GM18499 (cell line): ENCODE measurements around the gene PTPRT.

Experiments
- ATAC-seq: cut with Tn5 transposase; IDR thresholded peaks from one replicate; pipeline ENCODE4 v1.9.1; 2021; ENCODE audit warnings: moderate number of reproducible peaks; ENCODE audit not compliant: insufficient read depth, unreplicated experiment

PTPRT gene

DNA sequence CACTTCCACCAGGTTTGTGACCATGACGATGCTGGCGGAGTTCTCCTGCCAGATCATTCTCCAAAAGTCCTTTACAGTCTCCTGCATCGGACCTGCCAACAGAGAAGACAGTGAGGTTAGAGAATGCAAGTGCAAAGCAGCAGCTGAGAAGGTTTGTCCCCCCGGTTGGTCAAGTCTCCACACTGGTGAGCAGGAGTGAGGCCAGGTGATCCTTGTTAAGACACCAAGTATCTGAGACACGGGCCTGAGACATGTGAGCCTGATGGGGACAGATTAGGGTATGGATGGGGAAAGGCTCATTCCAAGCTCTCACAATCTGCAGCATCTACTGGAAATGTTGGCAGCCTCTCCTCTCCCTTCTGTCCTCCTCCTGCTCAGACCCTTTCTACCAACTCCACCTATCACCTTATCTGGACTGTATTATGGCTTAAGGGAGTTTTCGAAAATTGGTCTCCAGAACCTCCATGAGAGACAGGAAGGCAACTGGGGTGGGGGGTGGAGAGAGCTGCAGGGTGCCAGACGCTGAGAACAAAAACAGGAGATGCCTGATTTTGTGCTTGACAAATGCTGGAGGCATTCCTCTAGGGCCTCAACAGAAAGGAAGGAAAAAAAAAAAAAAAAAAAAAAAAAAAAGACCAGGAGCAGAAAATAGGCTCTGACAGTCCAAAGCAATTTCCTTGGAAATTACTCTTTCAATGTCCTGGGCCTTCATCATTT lies 1071.1 kb downstream of the PTPRT start:
- no peak for ATAC-seq

DNA sequence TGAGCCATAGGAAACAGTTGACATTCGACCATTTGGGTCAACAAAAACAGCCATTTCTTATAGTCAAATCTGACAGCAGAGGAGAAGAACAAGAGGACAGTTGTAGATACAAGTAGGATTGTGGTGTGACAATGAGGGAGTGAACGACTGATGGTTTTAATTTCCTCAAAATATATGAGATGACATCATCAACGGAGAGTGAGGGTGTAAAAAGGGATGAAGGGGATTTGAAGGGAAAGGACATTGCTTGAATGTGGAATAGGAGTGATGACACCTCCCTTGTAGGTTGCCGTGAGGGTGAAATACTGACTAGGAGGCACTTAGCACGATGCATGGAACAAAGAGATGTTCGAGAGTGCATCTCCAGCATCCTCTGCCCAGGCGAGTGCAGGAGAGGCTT lies 1071.7 kb downstream of the PTPRT start:
- ATAC-seq: no peak

DNA sequence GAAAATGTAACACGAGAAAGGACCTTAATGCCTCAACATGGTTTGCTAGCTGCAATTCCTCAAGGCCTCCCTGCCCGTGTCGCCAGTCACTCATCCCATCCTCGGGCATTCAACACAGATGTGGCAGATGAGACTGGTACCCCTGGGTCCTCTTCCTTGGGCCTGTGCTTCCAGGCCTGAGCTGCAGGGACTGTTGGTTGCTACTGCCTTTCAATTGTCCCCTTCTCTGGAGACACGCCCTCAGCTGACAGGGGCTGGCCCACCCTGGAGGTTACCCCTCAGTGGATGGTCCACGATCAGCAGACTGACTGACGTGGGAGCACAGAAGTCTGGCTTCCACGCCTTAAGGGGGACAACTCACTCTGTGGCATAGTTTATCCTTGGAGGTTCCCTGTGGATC lies 1076.5 kb downstream of the PTPRT start:
- ATAC-seq: no peak

DNA sequence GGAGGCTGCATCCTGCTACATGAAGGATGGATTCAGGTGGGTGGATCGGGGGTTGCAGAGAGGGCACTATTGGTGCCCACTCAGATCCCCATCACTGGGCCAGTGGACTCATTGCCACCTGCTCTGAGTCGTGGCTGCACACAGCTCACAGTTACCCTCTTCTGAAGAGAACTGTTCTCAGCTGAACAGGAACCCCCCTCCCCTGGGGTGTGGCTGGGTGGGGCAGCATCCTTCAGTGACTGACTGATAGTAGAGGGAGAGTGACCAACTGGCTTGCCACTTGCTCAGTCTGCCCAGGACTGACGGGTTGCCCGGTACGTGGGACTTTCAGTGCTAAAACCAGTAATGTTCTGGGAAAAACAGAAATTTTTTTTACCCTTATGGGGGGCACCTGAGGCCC lies 1077.5 kb downstream of the PTPRT start:
- ATAC-seq: no peak

- no peak for ATAC-seq
These were observed 1078.4 kb downstream of the PTPRT start for GRCh38 chr20:42111349-42111748.

- ATAC-seq: no peak
These were observed 1079.4 kb downstream of the PTPRT start for GRCh38 chr20:42110301-42110700.

DNA sequence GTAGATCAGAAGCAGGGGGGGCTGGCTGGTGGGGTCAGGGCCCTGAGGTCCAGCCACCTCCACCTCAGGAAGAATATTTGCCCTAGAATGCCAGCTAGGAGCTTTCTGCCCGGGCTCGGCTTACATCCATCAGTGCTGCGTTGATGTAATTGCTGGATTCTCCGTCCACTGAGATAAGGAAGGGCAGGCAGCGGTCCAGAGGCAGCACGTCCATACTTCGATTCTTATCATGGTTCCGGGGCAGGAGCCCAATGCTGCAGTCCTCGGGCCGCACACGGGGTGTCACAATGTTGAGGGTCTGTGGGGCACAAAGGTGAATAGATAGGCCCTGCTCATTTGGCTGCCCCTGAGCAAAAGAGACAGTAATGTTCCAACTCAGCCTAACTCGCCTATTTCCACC lies 1087.7 kb downstream of the PTPRT start:
- ATAC-seq: no peak

DNA sequence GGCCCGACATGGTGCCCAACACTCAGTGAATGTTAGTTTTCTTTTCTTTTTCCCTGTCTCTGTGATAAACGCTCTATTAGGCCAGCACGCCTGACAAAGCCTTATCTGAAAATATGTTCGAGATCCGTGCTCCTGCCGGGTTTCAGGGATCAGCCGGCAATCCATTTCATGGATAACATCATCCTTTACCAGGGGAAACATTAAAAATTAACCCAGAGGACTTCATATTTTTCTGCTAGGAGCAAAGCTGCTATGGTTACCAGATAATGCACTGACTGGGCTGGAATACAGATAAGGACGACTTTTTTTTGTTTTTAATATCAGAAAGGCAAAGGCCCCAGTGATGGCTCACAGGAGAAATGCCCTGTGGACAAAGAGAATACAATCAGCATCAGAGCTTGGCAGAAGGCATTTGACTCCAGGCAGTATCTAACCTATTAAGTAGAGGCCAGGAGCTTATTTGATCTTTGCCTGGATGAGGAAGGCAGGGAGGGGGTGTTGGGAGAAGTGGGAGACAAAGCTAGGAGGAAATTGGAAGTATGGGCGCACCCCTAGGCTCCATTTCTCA lies 1089.5 kb downstream of the PTPRT start:
- ATAC-seq: no peak

DNA sequence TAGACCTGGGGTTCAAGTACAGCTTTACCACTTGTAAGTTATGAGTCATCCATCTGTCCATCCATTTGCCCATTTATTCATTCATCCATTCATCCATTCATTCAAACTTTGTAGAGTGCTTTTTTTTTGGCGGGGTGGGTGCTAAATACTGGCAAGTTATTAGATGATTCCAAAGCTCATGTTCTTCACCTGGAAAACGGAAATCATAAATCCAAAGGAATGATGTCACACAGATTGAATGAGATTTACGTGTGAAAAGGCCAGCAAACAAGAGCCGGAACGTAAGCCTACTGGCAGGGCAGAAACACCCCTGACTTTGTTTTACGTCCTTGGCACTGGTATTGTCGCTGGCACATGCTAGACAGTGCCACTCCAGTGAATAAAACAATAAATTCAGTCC lies 1090.6 kb downstream of the PTPRT start:
- ATAC-seq: no peak

GRCh38 chr20:42098418-42098817 lies 1091.3 kb downstream of the PTPRT start:
- no peak for ATAC-seq

GRCh38 chr20:42097741-42098140 lies 1092.0 kb downstream of the PTPRT start:
- no peak for ATAC-seq

GRCh38 chr20:42095221-42095620 lies 1094.5 kb downstream of the PTPRT start:
- ATAC-seq: no peak

DNA sequence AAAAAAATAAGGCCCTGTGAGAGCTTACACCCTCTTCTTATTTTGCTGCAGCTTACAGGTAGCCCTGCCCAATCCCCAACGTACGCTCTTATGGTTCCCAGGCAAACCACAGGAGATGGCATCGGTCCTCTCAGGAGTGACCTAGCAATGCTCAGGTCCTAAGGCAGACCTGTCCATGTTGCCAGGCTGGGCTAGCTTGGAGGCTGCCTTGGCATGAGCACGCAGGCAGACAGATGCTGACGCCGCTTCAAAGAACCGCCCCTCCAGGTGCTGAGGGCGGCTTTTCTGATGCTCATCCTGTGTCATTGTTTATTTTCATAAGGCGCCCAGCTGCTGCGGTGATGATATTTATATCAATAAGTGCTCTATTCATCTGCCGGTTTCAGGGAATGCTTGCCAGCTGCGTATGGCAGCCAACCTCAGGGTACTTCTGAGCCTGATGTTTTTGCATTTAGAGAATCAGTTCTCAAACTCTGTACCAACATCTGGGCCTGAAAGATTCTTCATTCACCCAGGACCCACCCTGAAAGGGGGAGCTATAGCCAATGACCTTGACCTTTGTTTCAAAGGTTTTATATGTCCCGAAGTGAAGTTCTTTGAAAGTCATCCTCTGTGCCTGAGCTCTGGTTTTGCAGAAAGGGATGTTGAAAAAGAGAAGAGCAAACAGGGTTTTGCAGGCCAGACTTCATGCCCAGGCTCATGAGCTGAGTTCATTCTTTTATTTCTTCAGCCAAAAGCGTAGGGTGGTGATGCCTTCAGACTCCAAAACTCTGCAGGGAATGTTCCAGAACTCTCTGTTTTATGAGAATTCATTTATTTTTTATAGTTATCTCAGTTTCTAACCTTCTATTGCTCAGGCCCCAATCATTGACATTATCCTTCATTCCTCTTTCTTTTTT lies 1095.9 kb downstream of the PTPRT start:
- ATAC-seq: no peak

- ATAC-seq: no peak
These were observed 1096.7 kb downstream of the PTPRT start for GRCh38 chr20:42093041-42093440.

- ATAC-seq: no peak
These were observed 1104.3 kb downstream of the PTPRT start for GRCh38 chr20:42085366-42085765.

- no peak for ATAC-seq
These were observed 1106.4 kb downstream of the PTPRT start for GRCh38 chr20:42083280-42083679.

- ATAC-seq: no peak
These were observed 1107.1 kb downstream of the PTPRT start for GRCh38 chr20:42082611-42083010.

DNA sequence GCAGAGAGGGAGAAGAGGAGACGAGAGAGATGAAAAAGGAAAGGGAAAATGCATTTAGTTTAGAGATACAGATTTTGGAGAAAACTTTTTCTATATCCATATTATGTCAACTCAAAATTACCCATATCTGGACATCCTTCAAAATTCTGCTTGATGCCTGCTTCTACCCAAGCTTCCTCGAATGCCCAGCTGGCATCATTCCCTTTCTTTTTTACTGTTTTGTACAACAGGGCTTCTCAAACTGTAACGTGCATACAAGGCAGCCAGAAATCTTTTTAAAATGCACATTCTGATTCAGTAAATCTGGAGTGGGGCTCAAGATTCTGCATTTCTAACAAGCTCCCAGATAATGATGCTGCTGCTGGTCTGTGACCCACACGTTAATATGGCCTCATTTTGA lies 1108.8 kb downstream of the PTPRT start:
- ATAC-seq: no peak

- no peak for ATAC-seq
These were observed 1114.8 kb downstream of the PTPRT start for GRCh38 chr20:42074944-42075343.

DNA sequence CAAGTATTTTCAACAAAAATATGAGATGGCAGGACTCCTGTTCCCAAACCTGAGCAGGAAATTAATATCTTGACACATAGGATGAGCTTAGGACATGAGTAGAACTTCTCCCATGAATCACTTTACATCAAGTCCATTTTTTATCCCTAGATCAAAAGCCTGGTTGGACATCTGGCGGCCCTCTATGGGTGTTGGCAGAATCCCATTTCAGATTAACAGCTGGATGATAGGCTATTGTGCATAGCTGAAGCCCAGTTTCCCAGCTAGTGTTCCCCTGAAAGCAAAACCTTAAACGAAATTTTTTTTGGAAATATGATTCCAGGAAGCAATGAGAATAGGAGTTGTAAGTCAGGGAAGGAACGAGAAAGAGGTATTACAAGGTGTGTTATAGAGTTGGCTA lies 1122.1 kb downstream of the PTPRT start:
- ATAC-seq: no peak

- no peak for ATAC-seq
These were observed 1122.5 kb downstream of the PTPRT start for GRCh38 chr20:42067174-42067573.
